Lower lobe of right lung (tissue), 2 donors: ENCODE measurements around the gene TMPRSS3. TPM values are rescaled to one million over a fixed set of nuclear protein-coding genes. Genes with fewer than 3 reads are reported as not detected.

Experiments used
- ATAC-seq, 2 donors: fragments of 200-7000 bp; cut with Tn5 transposase; one replicate each; pipeline ENCODE4 v1.9.1; 2020 to 2022; ENCODE audit warnings: mild to moderate bottlenecking in 2 of 2, moderate library complexity in 2 of 2
- DNase-seq: peaks from one replicate; pipeline ENCODE4 v3.0.0-alpha.2; 2020
- H3K27ac ChIP-seq: fragments of 200-600 bp; one replicate; pipeline ENCODE4 v1.8.0; 2022
- H3K27me3 ChIP-seq: fragments of 200-600 bp; one replicate; pipeline ENCODE4 v1.8.0; 2022; ENCODE audit warnings: low read depth
- H3K36me3 ChIP-seq: fragments of 200-600 bp; one replicate; pipeline ENCODE4 v1.8.0; 2022; ENCODE audit warnings: mild to moderate bottlenecking
- H3K4me1 ChIP-seq: fragments of 200-600 bp; one replicate; pipeline ENCODE4 v1.8.0; 2022
- H3K4me3 ChIP-seq: fragments of 200-600 bp; one replicate; pipeline ENCODE4 v1.8.0; 2022; ENCODE audit warnings: mild to moderate bottlenecking
- H3K9me3 ChIP-seq: fragments of 200-600 bp; one replicate; pipeline ENCODE4 v1.8.0; 2022
- intact Hi-C: fragments of 100-400 bp; cut with DNase I; formaldehyde crosslinking; loops from one replicate; pipeline ENCODE4 v1.11.0; 2022
- total RNA-seq: library from RNA; stranded (reverse); fragmentation: NEBNext Ultra II Directional; extraction: Animal tissue kit (Norgen Biotek cat#: 25700); gene quantifications from one replicate; pipeline ENCODE4 v1.2.1, GENCODE V29; 2021
- TF ChIP-seq, protein P1 (sequence below): fragments of 200-600 bp; IDR thresholded peaks from one replicate; pipeline ENCODE4 v1.8.0; 2022; ENCODE audit warnings: antibody characterized with exemption, mild to moderate bottlenecking
- donor health status: DM: no; HTN: yes; CAD: no; lungs with severe emphysema.

TMPRSS3 gene
- total RNA-seq, 1 donor from 2014 or later = 3.8 TPM

DNA sequence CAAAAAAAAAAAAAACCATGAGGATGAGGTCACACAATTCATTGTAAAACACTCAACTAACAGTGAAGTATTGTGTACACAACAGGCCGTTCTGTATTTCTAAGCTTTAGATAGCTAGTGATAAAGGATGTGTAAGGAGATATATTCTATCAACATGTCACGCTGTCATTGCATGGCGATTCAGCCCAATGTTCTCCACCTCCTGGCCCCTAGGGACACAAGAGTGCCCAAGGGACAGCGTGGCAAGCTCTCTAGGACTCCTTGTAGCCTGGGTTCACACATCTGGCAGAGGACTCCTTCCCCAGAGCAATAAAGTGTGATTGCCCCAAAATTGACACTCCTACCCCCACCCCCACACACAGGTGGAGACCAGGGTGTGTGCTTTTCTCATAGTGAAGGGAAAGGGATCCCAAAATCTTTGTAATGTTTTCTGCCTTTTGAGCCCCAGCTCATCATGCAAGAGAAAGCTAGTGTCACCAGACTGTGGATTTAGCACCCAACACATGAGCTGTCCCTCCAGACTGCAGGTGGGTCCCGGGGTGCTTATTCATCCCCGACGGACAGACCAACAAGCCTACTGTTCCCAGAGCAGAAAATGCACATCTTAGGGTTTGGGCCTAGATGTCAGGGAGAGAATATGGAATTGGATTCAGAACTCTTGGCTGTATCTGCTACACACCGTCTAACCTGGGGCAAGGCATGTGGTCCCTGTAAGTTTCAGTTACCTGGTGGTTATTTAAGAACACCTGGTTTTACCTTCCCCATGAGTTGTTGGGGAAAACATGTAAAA, 11.5 kb downstream of the TMPRSS3 start:
- no peaks in the 10 kb centered on the region for H3K4me1 ChIP-seq
- H3K9me3 ChIP-seq = no peaks in the 10 kb centered on the region
- intact Hi-C loops = no loop called here
- TF ChIP-seq, protein P1, sequence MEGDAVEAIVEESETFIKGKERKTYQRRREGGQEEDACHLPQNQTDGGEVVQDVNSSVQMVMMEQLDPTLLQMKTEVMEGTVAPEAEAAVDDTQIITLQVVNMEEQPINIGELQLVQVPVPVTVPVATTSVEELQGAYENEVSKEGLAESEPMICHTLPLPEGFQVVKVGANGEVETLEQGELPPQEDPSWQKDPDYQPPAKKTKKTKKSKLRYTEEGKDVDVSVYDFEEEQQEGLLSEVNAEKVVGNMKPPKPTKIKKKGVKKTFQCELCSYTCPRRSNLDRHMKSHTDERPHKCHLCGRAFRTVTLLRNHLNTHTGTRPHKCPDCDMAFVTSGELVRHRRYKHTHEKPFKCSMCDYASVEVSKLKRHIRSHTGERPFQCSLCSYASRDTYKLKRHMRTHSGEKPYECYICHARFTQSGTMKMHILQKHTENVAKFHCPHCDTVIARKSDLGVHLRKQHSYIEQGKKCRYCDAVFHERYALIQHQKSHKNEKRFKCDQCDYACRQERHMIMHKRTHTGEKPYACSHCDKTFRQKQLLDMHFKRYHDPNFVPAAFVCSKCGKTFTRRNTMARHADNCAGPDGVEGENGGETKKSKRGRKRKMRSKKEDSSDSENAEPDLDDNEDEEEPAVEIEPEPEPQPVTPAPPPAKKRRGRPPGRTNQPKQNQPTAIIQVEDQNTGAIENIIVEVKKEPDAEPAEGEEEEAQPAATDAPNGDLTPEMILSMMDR = no peak
- no peaks in the 10 kb centered on the region for H3K36me3 ChIP-seq
- no peak overlapping the region for H3K27ac ChIP-seq
- H3K4me3 ChIP-seq = no peak overlapping the region
- DNase-seq (no peak), ATAC-seq (no peak)
- no peaks in the 10 kb centered on the region for H3K27me3 ChIP-seq

DNA sequence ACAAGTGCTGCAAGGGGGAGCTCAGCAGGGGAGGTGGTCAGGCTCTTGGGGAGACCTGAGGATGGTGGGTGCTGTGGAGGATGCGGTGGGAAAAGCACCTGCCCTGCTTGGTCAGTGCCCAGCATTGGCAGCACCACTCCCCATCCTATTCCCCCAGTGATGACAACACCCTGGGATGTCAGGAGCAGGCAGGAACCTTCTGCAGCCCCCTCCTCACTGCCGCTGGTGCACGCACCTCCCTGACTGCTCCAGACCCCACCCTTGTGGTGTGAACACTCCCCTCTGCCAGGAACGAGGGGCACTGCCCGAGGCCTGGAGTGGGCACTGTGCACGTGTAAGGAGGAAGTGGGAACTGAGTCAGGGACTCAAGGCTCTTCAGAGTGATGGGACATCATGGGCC, 12.5 kb downstream of the TMPRSS3 start:
- TF ChIP-seq, protein P1 = no peak
- H3K4me3 ChIP-seq = no peak overlapping the region
- H3K9me3 ChIP-seq = no peaks in the 10 kb centered on the region
- no peak for ATAC-seq
- no peak overlapping the region for H3K27ac ChIP-seq
- DNase-seq = no peak
- no peaks in the 10 kb centered on the region for H3K36me3 ChIP-seq
- H3K4me1 ChIP-seq = no peaks in the 10 kb centered on the region
- intact Hi-C loops = no loop called here
- H3K27me3 ChIP-seq = no peaks in the 10 kb centered on the region

DNA sequence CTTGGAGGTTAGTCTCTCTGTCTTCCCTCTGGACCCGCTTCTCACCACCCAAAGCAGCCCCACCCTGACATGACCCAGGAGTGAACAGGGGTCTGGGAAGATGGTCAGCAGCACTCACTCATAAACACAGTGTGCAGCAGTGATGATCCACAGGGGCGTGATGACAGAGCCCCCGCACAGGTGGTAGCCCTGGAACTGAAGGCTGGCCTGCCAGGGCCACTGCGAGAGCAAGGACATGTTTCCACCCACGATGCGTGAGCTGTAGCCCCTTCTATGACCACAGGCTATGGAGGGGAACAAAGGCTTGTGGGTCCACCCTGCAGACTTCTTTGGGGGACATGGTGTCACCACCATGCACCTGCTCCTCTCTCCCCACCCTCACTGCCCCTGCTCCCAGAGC, 12.9 kb downstream of the TMPRSS3 start:
- no peaks in the 10 kb centered on the region for H3K36me3 ChIP-seq
- H3K4me1 ChIP-seq = no peaks in the 10 kb centered on the region
- intact Hi-C loops = no loop called here
- no peaks in the 10 kb centered on the region for H3K27me3 ChIP-seq
- ATAC-seq (no peak), DNase-seq (no peak)
- no peaks in the 10 kb centered on the region for H3K9me3 ChIP-seq
- H3K4me3 ChIP-seq = no peak overlapping the region
- no peak overlapping the region for H3K27ac ChIP-seq
- TF ChIP-seq, protein P1 = no peak

DNA sequence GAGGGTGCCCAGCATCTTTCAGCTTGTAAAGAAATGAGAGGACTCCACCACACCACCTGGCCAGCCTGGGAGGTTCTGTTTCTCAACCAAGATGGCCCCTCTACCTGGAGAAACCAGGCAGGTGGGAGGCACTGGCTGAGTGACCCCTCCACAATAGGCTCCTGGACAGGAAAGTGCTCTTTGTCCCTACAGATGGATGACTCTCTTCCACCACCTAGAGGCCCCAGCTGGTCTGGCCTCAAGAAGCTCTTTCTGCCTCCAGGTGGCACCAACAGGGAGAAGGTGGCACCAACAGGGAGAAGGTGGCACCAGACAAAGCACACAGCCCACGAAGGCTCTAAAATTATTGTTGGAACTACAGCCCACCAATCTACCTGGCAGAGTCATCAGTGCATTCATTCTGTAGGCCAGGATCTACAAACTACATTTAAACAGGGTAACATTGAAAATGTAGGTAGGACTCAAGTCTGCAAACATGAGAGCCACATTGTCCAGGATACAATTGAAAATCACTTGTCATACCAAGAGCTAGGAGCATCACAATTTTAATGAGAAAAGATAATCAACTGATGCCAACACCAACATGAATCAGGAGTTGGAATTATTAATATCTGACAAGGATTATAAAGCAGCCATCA, 14.4 kb downstream of the TMPRSS3 start:
- H3K9me3 ChIP-seq = no peaks in the 10 kb centered on the region
- H3K4me1 ChIP-seq = no peaks in the 10 kb centered on the region
- DNase-seq (peak; percentile 58), ATAC-seq (peak; percentile 79 to 86)
- H3K27me3 ChIP-seq = no peaks in the 10 kb centered on the region
- TF ChIP-seq, protein P1 = peak; percentile 70
- no peak overlapping the region for H3K4me3 ChIP-seq
- intact Hi-C loops = no loop called here
- no peaks in the 10 kb centered on the region for H3K36me3 ChIP-seq
- H3K27ac ChIP-seq = no peak overlapping the region

DNA sequence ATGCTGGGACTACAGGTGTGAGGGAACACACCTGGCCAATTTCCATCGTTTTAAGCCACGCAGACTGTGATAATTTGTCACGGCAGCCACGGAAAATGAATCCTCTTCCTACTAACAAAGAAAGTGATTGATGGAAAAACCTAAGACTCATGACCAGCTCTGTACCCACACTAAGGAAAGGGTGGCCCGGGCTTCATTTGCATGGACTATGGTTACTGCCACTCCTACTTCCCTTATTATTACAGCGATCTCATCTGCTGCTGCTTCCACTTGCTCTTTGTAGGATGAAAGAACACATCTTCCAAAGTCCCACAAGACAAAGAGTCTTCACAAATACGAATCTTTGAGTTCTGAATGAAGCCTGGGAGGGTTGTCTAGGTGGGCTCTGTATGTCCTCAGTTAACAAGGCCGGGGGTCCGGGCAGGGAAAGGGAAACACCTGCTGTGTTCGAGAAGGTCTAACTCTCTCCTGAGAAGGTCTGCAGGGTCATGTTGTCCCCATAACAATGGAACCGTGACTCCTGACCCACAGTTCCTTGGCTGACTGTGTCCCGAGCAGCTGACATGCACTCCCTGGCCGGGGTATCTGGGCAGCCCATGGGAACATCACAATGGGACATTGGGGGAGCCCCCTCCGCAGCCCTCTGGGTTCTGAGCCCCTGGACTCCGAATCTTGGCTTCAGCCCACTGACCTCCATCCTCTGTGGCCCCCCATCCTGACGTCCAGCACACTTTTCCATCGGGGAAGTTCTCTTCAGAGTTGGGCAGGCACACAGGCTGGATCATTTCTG, 16.2 kb downstream of the TMPRSS3 start:
- no peak for ATAC-seq
- H3K27me3 ChIP-seq = no peaks in the 10 kb centered on the region
- DNase-seq = no peak
- H3K9me3 ChIP-seq = no peaks in the 10 kb centered on the region
- intact Hi-C loops = no loop called here
- H3K36me3 ChIP-seq = no peaks in the 10 kb centered on the region
- no peak overlapping the region for H3K4me3 ChIP-seq
- no peaks in the 10 kb centered on the region for H3K4me1 ChIP-seq
- TF ChIP-seq, protein P1 = no peak
- no peak overlapping the region for H3K27ac ChIP-seq
